K562 (cell line): ENCODE measurements around the gene SP2.

Source experiments
- CCAR2 ChIP-seq: fragments of 200-400 bp; formaldehyde crosslinking; IDR thresholded peaks from 2 replicates; pipeline ENCODE4 v1.6.1; 2017; ENCODE audit warnings: mild to moderate bottlenecking, low read depth, low read length
- CTBP1 ChIP-seq: fragments of 450-650 bp; IDR thresholded peaks from 2 replicates; pipeline ENCODE4 v1.6.1; 2016; ENCODE audit warnings: borderline replicate concordance
- CTCF ChIP-seq, 3 experiments: IDR thresholded peaks in 2 of 3; conservative IDR thresholded peaks in 1 of 3; 2 replicates each; pipeline ENCODE4 v1.5.1; 2011 to 2012; ENCODE audit warnings: low read length in 3 of 3, mild to moderate bottlenecking in 3 of 3, control low read depth in 2 of 3, improper control_type of control experiment in 1 of 3, inconsistent platforms in 1 of 3, low read depth in 1 of 3, mixed read lengths in 1 of 3, moderate library complexity in 1 of 3; ENCODE audit not compliant: insufficient read depth in 2 of 3
- EP400 ChIP-seq: fragments of 450-650 bp; IDR thresholded peaks from 2 replicates; pipeline ENCODE4 v1.6.1; 2017; ENCODE audit warnings: antibody characterized with exemption, mild to moderate bottlenecking, moderate library complexity
- RAD51 ChIP-seq: fragments of 450-650 bp; IDR thresholded peaks from 2 replicates; pipeline ENCODE4 v1.7.1; 2016; ENCODE audit warnings: low read depth, mild to moderate bottlenecking, borderline replicate concordance
- TFAM ChIP-seq: fragments of 250-450 bp; sonication (Bioruptor Pico); conservative IDR thresholded peaks from 2 replicates; pipeline ENCODE4 v1.5.0; 2021; ENCODE audit warnings: mild to moderate bottlenecking, moderate library complexity

GRCh38 chr17:47950448-47950847, 54.4 kb downstream of the SP2 start:
- TF ChIP-seq EP400 (no peak), TFAM (CRISPR knock-in tag) (no peak), RAD51 (no peak), CTCF (IDR thresholded peaks at IDR 0.05 in 2 of 3, conservative IDR thresholded peaks at IDR 0.05 in 1 of 3; ENCODE audit: insufficient read depth in 2 of 3, low read depth in 1 of 3, low read length in 3 of 3) (no peak), CTBP1 (no peak), CCAR2 (no peak)
